Measurements from ENCODE around the gene HOXD1.

DNA sequence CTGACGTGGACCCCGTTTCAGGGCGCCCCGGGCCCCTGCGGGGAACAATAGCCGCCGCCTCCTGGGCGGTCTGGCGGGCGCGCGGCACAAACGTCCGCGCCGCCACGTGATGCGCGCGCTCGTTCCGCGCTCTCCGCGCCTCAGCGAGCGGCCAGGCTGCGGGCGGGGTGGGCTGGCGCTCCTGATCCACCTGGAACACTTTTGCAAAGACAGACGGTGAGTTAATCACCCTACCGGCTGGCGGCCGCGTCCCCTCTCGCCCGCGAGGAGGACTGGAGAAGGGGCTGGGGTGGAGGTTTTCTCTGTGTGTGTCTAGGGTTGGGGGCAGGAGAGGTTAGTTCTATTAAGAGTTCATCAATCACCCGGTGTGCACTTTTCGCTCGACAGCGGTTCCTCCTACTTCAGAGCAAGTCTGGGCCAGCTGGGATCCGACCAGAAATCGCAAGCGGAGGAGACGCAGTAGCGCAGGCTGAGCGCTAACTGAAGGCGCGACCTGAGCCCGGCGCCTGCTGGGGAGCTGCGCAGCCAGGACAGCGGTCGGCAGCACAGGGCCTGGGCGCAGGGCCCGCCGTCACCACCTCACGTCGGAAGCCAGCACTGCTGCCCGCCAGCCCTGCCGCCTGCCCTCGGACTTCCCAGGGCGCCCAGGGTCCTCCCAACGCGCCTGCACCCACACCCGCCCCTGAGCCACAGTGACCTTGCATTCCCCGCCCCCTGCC lies 10.3 kb upstream of the HOXD1 start:
- TF ChIP-seq, protein P1, sequence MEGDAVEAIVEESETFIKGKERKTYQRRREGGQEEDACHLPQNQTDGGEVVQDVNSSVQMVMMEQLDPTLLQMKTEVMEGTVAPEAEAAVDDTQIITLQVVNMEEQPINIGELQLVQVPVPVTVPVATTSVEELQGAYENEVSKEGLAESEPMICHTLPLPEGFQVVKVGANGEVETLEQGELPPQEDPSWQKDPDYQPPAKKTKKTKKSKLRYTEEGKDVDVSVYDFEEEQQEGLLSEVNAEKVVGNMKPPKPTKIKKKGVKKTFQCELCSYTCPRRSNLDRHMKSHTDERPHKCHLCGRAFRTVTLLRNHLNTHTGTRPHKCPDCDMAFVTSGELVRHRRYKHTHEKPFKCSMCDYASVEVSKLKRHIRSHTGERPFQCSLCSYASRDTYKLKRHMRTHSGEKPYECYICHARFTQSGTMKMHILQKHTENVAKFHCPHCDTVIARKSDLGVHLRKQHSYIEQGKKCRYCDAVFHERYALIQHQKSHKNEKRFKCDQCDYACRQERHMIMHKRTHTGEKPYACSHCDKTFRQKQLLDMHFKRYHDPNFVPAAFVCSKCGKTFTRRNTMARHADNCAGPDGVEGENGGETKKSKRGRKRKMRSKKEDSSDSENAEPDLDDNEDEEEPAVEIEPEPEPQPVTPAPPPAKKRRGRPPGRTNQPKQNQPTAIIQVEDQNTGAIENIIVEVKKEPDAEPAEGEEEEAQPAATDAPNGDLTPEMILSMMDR (IDR thresholded peaks at IDR 0.05 in 4 of 5, conservative IDR thresholded peaks at IDR 0.05 in 1 of 5), result no peak
- TF ChIP-seq POLR2A (IDR thresholded peaks at IDR 0.05), result no peak

Measured in gastrocnemius medialis (tissue), 4 donors.